Fibroblast of peridontal ligament (primary cell): ENCODE results near the gene CSF3.

Experiments
- DNase-seq: peaks from one replicate; pipeline ENCODE4 v3.0.0-alpha.2; 2010; ENCODE audit errors: extremely low read depth

The CSF3 gene

GRCh38 chr17:40023590-40024292, 8.5 kb downstream of the CSF3 start:
- no peak for DNase-seq

GRCh38 chr17:40024901-40025300, 9.7 kb downstream of the CSF3 start:
- no peak for DNase-seq

DNA sequence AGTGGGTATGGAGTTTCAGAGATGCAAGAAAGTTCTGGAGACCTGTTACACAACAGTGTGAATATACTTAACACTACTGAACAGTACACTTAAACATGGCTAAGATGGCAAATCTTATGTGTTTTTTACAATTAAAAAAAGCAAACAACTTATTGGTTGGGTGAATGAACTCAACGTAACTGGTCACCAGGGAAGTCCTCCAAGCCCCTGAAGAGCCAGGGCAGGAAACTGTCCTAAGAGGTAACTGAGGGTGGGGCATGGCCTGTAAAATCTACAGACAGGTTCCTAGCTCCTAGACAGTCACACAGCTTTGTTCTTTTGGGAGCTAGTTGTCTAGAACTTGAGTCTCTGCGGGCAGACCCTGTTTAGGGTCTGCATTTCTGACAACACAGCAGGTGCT, 10.3 kb downstream of the CSF3 start:
- DNase-seq, result no peak

DNA sequence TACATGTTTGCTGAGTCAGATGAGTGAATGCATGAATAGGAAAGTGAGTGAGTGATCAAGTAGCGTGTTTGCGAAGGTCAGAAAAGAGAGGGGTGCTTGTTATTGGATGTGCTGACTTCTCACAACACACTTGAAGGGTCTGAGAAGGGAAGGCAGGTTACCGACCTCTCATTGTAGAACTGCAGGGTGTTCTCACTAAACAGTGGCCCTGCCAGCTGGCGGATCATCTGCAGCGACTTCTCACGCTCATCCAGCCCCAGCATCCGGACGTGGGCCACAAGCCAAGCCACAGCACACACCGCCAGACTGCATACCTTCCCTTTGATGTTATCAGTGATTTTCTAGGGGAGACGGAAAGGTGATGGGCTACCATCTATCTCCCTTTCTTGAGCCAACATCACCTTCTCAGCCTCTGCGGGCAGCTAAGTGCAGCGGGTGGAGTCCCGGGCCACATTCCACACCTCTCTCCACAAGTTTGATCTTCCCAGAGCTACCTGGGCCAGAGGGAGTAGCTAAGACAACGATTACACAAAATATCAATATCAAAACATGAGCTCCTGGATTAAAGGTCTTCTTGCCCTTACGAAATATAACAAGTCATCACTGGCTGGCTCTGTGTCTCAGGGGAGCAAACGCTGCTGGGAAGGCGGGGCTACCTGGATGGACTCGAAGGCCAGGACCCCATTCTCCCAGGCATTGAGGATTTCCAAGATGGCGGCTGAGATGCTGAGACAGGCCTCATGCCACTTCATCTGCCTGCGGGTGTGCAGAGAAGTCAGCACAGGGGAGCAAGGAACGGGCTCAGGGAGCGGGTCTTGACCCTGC, 11.0 kb downstream of the CSF3 start:
- DNase-seq, result no peak

DNA sequence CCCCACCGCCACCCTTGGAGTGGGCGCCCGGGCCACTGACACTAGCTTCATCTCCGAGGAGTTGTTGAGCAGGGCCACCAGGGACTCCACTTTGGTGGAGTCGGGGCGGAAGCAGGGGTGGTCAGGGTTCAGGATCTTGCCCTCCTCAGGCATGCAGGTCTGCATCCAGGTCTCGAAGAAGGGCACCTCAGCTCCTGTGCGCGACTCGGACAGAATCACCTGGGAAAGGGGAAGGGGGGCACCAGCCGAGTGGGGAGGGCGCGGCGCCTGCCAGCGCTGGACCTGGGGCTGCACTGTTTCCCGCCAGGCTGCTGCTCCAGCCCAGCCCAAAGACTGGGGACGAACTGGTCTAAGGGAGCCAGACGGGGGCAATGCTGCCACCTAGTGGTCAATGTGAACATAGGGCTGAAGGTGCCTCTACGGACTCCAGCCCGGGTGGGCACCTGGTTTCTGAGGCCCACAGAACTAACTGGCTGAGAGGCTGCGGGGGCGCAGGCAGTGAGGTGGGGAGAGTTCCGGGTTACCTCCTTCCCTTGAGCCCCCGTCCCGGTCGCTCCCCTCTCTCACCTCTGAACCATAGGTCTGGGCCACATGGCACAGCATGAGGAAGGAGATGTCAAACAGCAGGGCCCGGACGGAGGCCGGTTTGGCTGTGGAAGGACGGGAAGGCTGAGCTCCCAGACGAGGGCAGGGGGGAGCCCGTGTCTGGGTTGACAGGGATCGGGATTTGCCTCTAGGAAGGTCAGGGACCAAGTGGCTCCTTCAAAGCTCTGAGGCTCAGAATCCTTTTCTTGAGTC, 11.8 kb downstream of the CSF3 start:
- DNase-seq, result peak; percentile 76

- DNase-seq, result no peak
These were observed 12.4 kb downstream of the CSF3 start for GRCh38 chr17:40027614-40028012.

DNA sequence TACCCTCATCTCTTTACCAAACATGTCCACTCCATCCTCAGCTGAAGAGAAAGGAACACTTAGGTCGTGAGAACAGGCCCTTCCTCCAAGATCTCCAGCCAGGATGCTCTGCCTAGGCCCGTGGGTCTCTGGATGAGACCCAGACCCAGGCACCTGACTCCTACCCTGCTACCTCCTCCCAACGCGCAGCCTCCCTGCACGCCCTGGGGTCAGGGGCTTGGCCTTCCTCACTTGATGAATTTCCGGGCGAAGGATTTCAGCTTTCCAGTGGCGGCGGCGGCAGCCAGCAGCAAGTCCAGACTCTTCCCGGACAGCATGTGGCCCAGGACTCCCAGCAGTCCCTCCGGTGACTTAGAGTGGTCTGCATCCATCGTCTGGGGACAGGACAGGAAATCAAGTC, 13.4 kb downstream of the CSF3 start:
- no peak for DNase-seq

DNA sequence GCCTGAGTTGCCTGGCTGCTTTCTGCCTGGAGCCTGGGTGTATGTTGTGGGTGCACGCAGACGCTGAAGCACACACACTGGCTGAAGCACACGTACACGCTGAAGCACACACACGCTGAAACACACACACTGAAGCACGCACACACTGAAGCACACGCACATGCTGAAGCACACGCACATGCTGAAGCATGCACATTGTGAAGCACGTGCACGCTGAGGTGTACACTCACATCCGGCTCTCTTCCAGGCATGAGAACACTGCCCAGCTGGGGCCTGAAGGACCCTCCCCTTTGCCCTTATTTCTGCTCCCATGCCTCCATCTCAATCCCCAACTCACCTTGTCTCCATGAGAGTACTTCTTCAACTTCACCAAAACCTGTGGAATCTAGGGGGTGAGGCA, 16.5 kb downstream of the CSF3 start:
- DNase-seq, result no peak

DNA sequence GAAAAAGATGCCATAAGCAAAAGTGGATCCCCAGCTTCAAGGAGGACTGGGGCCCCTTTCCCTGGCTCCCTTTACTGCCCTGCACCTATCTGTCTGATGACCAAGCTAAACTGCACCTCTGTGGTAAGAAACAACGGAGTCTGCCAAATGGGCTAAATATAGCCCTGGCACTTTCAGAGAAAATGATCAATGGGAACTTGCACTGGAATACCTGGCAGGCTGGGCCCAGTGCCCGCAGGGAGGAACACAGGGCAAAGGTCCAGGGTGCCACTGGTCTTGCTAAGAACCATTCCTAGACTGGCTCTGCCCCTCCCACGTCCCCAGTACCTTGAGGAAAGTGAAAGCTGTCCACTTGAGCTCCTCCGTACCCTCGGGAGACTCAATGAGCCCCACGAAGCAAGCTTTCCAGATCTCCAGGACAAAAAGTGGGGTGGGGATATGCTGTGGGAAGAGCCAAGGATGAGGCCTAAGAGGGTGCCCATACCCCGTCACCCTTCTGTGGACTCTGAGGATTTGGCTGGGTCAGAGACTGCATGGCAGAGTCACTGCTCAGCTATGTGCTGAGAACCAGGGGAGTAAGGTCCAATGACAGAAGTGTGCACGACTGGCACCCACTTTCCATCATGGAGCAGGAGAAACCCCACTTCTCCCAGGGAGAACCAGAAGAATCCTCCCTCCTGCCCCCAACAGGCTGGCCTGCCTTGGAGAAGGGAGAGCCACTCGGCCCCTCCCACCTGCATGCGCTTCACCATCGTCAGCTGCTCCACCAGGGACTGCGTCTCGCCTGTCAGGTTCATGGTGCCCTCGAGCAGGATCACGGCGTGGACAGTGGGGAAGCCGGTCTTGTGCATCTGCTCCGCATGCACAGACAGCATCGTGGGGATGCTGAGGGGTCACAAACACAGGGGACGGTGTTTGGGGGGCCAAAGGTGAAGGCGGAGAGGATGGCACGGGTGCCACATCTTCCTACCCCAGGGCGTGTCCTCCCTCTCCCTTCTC, 17.4 kb downstream of the CSF3 start:
- DNase-seq, result no peak

- DNase-seq, result no peak
These were observed 18.1 kb downstream of the CSF3 start for GRCh38 chr17:40033339-40033738.

- DNase-seq, result no peak
These were observed 19.4 kb downstream of the CSF3 start for GRCh38 chr17:40034426-40035161.

DNA sequence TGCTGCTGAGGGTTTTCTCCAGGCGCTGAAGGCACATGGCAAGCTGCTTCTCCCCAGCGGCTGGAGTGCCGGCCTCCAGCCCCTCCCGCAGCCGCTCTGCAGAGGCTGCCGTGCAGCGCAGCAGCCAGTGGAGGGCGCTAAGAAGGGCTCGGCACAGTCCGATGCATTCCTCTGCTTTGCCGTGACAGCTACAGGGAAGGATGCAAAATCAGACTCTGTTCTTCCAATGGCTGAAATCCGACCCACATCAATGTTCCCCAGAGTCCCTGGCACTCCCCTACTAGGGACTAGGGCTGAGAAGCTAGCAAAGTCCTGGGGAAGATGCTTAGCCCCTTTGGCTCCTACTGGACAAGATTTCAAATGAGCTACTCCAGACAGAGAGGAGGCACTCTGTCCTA, 19.9 kb downstream of the CSF3 start:
- peak; percentile 53 for DNase-seq

DNA sequence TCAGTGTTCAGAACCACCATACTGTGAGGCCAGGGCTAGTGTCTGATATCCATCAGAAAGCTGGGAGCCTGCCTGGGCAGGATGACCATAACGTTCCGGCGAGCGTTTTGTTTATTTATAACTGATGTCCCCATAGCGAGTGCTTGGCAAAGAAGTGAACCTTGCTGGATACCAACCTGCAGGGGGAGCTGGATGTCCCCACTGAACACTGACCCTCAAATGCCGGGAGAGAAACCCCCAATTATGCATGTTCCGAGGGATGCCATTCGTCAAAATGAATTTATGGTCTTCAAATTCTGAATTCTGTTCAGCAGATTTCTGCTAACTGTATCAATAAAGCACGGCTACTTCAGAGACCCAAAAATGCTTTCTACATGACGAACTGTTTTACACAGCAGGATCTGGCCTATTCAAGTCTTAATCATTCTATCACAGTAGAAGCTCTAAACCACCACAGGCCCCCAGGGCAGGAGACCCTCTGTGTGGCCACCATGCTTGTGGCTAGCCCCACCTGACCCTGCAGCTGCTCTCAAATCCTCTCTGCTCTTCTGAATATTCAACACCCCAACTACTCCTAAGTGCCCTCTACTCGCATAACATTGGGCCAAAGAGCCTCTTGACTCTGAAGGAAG, 23.8 kb downstream of the CSF3 start:
- peak; percentile 92 for DNase-seq

DNA sequence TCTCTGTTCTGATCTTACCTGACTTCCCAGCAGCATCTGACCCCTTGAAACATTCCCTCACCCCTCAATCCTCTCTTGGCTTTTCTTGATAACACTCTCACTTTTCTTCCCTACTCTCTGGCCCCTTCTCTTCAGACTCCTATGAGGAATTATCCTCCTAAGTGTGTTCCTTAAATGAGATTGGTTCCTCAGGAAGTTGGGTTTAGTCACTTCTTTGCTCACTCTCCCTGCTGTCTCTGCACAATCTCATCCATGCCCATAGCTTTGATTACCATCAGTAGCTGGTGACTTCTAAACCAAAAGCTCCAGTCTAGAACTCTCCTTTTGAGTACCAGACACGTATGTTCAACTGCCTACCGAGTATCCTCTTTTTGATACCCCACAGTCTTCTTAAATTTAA, 26.0 kb downstream of the CSF3 start:
- no peak for DNase-seq

- DNase-seq, result no peak
These were observed 41.3 kb downstream of the CSF3 start for GRCh38 chr17:40056379-40057015.

GRCh38 chr17:40058186-40058784, 43.0 kb downstream of the CSF3 start:
- DNase-seq, result peak; percentile 71

DNA sequence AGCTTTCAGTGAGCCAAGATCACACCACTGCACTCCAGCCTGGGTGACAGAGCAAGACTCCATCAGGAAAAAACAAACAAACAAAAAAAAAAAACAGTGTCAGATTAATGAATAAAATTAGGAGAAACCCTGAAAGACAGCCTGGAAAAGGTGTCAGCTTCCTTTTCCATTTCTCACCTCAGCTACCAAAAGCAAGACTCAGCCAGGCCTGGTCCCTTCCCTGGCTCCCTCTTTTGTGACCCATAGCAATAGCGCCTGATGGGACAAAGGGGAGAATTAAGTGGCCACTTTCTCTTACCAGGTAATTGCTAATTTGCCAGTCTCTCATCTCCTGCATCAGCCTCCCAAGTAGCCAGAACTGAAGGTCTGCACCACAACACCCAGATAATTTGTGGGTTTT, 43.6 kb downstream of the CSF3 start:
- no peak for DNase-seq

DNA sequence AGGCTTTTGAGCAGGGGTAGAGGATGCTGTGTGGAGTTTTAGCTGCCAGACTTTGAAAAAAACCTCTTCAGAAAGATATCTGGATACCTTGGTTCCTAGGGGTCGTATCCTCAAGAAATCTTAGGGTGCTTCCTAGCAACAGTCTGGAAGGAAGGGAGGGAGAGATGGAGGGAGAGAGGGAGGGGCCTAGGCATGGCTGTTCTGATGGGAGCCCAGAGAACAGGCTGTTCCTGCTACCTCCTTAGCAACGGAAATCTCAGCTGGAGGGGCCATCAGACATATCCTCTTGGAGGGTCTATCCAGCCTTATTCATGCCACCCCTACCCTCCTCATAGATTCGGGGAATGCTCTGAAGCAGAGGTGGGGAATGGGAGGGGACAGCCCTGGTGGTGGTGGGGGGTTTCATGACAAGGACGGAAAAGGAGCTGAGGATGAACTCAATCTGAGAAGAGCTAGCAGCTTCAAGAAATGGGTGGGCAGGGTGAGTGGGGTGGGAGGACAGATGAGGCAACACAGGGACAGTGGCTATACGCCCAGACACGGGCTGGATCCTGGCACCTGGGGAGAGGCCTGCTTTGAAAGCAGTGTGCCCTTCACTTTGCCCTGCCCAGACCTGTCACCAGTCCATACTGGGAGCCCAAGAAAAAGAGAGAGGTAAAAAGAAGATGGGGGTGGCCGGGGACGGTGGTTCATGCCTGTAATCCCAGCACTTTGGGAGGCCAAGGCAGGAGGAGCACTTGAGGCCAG, 44.7 kb downstream of the CSF3 start:
- no peak for DNase-seq
